ENCODE data around the gene PRRT4. TPM values are rescaled to one million over a fixed set of nuclear protein-coding genes. Genes with fewer than 3 reads are reported as not detected.

Gene PRRT4
- polyA plus RNA-seq, 1 donor (not counting 4 experiments of a cell fraction or from before 2014, with no cell fraction given) = 0.12 TPM

DNA sequence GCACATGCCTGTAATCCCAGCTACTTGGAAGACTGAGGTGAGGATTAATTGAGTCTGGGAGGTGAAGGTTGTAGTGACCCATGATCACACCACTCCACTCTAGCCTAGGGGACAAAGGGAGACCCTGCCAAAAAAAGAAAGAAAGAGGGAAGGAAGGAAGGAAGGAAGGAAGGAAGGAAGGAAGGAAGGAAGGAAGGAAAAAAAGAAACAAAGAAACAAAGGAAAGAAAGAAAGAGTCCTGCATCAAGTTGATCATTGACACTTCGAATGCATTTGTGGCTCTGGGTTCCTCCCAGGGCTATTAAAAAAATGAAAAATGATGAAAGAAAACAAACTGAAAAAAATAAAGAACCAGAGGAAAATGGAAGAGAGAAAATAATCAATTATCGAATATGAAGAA is 3.9 kb upstream of the PRRT4 start:
- no peak for DNase-seq (ENCODE audit: low read depth, low spot score)
- dilution Hi-C loops (cut with MboI; ENCODE audit: extremely low pct_ligation_motif_present, low sequenced_read_pairs) = no loop called here

GRCh38 chr7:128364166-128364870 is 2.8 kb upstream of the PRRT4 start:
- H3K36me3 ChIP-seq (ENCODE audit: control insufficient read depth in 2 of 2, extremely low read depth in 1 of 2, insufficient read depth in 2 of 2, low read length in 2 of 2) = no peaks in the 10 kb centered on the region
- no peaks in the 10 kb centered on the region for H3K27me3 ChIP-seq (ENCODE audit: control insufficient read depth, extremely low read depth, insufficient read depth, low read length)
- no peaks in the 10 kb centered on the region for H3K9me3 ChIP-seq (ENCODE audit: control insufficient read depth, low read depth, low read length)
- peaks cover 33% of the 10 kb centered on the region for H3K4me1 ChIP-seq (ENCODE audit: control insufficient read depth, extremely low read depth, insufficient read depth, low read length)
- no peaks in the 10 kb centered on the region for H4K20me1 ChIP-seq (ENCODE audit: control insufficient read depth, extremely low read depth, insufficient read depth, low read length)
- no peak overlapping the region for H2AFZ ChIP-seq (ENCODE audit: control insufficient read depth, low read length)
- no peaks in the 10 kb centered on the region for H3K79me2 ChIP-seq (ENCODE audit: control insufficient read depth, insufficient read depth, low read length)
- DNase-seq (ENCODE audit: low read depth, low spot score) (no peak), FAIRE-seq (no peak)
- TF ChIP-seq CTCF (optimal IDR thresholded peaks at IDR 0.05 in 1 of 3, IDR thresholded peaks at IDR 0.05 in 1 of 3, conservative IDR thresholded peaks at IDR 0.05 in 1 of 3; ENCODE audit: extremely low read depth in 1 of 3, insufficient read depth in 2 of 3, low read length in 3 of 3) (no peak), EZH2 (IDR thresholded peaks at IDR 0.05; ENCODE audit: low read length) (no peak)
- dilution Hi-C loops (cut with MboI; ENCODE audit: extremely low pct_ligation_motif_present, low sequenced_read_pairs) = no loop called here
- H3K9me1 ChIP-seq (ENCODE audit: control insufficient read depth, extremely low read depth, insufficient read depth, low read length) = no peaks in the 10 kb centered on the region
- no peak overlapping the region for H3K9ac ChIP-seq (ENCODE audit: control insufficient read depth, extremely low read depth, insufficient read depth, low read length)
- no peak overlapping the region for H3K4me2 ChIP-seq (ENCODE audit: control insufficient read depth, extremely low read depth, insufficient read depth, low read depth, low read length)
- H3K4me3 ChIP-seq (ENCODE audit: control insufficient read depth in 2 of 3, extremely low read depth in 1 of 3, insufficient read depth in 2 of 3, low read depth in 1 of 3, low read length in 3 of 3) = no peak overlapping the region
- no peak overlapping the region for H3K27ac ChIP-seq (ENCODE audit: control insufficient read depth, insufficient read depth, low read length)

More for the DNA sequence above, 3.9 kb upstream of the PRRT4 start:
- no peaks in the 10 kb centered on the region for H4K20me1 ChIP-seq (ENCODE audit: control insufficient read depth, extremely low read depth, insufficient read depth, low read length)
- no peak overlapping the region for H3K9ac ChIP-seq (ENCODE audit: control insufficient read depth, extremely low read depth, insufficient read depth, low read length)
- TF ChIP-seq EZH2 (IDR thresholded peaks at IDR 0.05; ENCODE audit: low read length) (no peak), CTCF (optimal IDR thresholded peaks at IDR 0.05 in 1 of 3, IDR thresholded peaks at IDR 0.05 in 1 of 3, conservative IDR thresholded peaks at IDR 0.05 in 1 of 3; ENCODE audit: extremely low read depth in 1 of 3, insufficient read depth in 2 of 3, low read length in 3 of 3) (no peak)
- peaks cover 33% of the 10 kb centered on the region for H3K4me1 ChIP-seq (ENCODE audit: control insufficient read depth, extremely low read depth, insufficient read depth, low read length)
- no peak overlapping the region for H3K27ac ChIP-seq (ENCODE audit: control insufficient read depth, insufficient read depth, low read length)
- H3K79me2 ChIP-seq (ENCODE audit: control insufficient read depth, insufficient read depth, low read length) = no peaks in the 10 kb centered on the region
- no peaks in the 10 kb centered on the region for H3K36me3 ChIP-seq (ENCODE audit: control insufficient read depth in 2 of 2, extremely low read depth in 1 of 2, insufficient read depth in 2 of 2, low read length in 2 of 2)
- no peak overlapping the region for H2AFZ ChIP-seq (ENCODE audit: control insufficient read depth, low read length)
- FAIRE-seq = no peak
- H3K4me3 ChIP-seq (ENCODE audit: control insufficient read depth in 2 of 3, extremely low read depth in 1 of 3, insufficient read depth in 2 of 3, low read depth in 1 of 3, low read length in 3 of 3) = no peak overlapping the region
- no peaks in the 10 kb centered on the region for H3K9me1 ChIP-seq (ENCODE audit: control insufficient read depth, extremely low read depth, insufficient read depth, low read length)
- no peaks in the 10 kb centered on the region for H3K9me3 ChIP-seq (ENCODE audit: control insufficient read depth, low read depth, low read length)
- H3K27me3 ChIP-seq (ENCODE audit: control insufficient read depth, extremely low read depth, insufficient read depth, low read length) = no peaks in the 10 kb centered on the region
- no peak overlapping the region for H3K4me2 ChIP-seq (ENCODE audit: control insufficient read depth, extremely low read depth, insufficient read depth, low read depth, low read length)
